ENCODE measurements around the gene HOXB6. TPM values are rescaled to one million over a fixed set of nuclear protein-coding genes. Genes with fewer than 3 reads are reported as not detected.

The HOXB6 gene
- total RNA-seq, 1 experiment from 2014 or later = 40.2 TPM

- no peak for DNase-seq (ENCODE audit: low spot score)
Measured at GRCh38 chr17:48567209-48567608, 37.6 kb downstream of the HOXB6 start.

GRCh38 chr17:48566717-48567116 lies 38.1 kb downstream of the HOXB6 start:
- no peak for DNase-seq (ENCODE audit: low spot score)

GRCh38 chr17:48565925-48566710 lies 38.7 kb downstream of the HOXB6 start:
- no peak for DNase-seq (ENCODE audit: low spot score)

- DNase-seq (ENCODE audit: low spot score) = no peak
Measured at GRCh38 chr17:48565022-48565554, 39.7 kb downstream of the HOXB6 start.

- no peak for DNase-seq (ENCODE audit: low spot score)
Measured at GRCh38 chr17:48564188-48565021, 40.4 kb downstream of the HOXB6 start.

- no peak for DNase-seq (ENCODE audit: low spot score)
Measured at GRCh38 chr17:48563867-48564187, 41.0 kb downstream of the HOXB6 start.

- DNase-seq (ENCODE audit: low spot score) = no peak
Measured at GRCh38 chr17:48563385-48563838, 41.4 kb downstream of the HOXB6 start.

GRCh38 chr17:48562934-48563333 lies 41.9 kb downstream of the HOXB6 start:
- DNase-seq (ENCODE audit: low spot score) = no peak

- no peak for DNase-seq (ENCODE audit: low spot score)
Measured at GRCh38 chr17:48561884-48562810, 42.6 kb downstream of the HOXB6 start.

- DNase-seq (ENCODE audit: low spot score) = no peak
Measured at GRCh38 chr17:48559840-48560817, 44.7 kb downstream of the HOXB6 start.

GRCh38 chr17:48559122-48559839 lies 45.5 kb downstream of the HOXB6 start:
- no peak for DNase-seq (ENCODE audit: low spot score)

- no peak for DNase-seq (ENCODE audit: low spot score)
Measured at GRCh38 chr17:48558831-48559121, 46.0 kb downstream of the HOXB6 start.

GRCh38 chr17:48558057-48558830 lies 46.5 kb downstream of the HOXB6 start:
- DNase-seq (ENCODE audit: low spot score) = no peak

- no peak for DNase-seq (ENCODE audit: low spot score)
Measured at GRCh38 chr17:48556576-48557401, 48.0 kb downstream of the HOXB6 start.

- no peak for DNase-seq (ENCODE audit: low spot score)
Measured at GRCh38 chr17:48556229-48556575, 48.6 kb downstream of the HOXB6 start.

- peak; percentile 95 for DNase-seq (ENCODE audit: low spot score)
Measured at GRCh38 chr17:48555258-48556228, 49.2 kb downstream of the HOXB6 start.

Data from A172 (cell line).